Hepatocyte (in vitro differentiated cells): Measurements from ENCODE around the gene CLASRP. TPM values are rescaled to one million over a fixed set of nuclear protein-coding genes. Genes with fewer than 3 reads are reported as not detected.

Experiments
- DNase-seq: peaks from one replicate; pipeline ENCODE4 v3.0.0-alpha.2; 2016; ENCODE audit warnings: low spot score
- H2AFZ ChIP-seq: fragments of 200-600 bp; sonication (generic); 2 replicates; pipeline ENCODE4 v1.6.0; 2016; ENCODE audit warnings: antibody characterized with exemption, mild to moderate bottlenecking
- H3K27ac ChIP-seq: fragments of 200-600 bp; sonication (generic); 2 replicates; pipeline ENCODE4 v1.5.1; 2016; ENCODE audit warnings: mild to moderate bottlenecking
- H3K27me3 ChIP-seq: fragments of 200-600 bp; sonication (generic); 2 replicates; pipeline ENCODE4 v1.6.1; 2016
- H3K36me3 ChIP-seq: fragments of 200-600 bp; sonication (generic); replicated peaks from 2 replicates; pipeline ENCODE4 v1.5.1; 2016; ENCODE audit warnings: low read depth; ENCODE audit not compliant: insufficient read depth
- H3K4me1 ChIP-seq: fragments of 200-600 bp; sonication (generic); 2 replicates; pipeline ENCODE4 v1.5.1; 2016; ENCODE audit warnings: mild to moderate bottlenecking, moderate library complexity; ENCODE audit not compliant: insufficient read depth
- H3K4me2 ChIP-seq: fragments of 200-600 bp; sonication (generic); 2 replicates; pipeline ENCODE4 v1.6.0; 2016
- H3K4me3 ChIP-seq: fragments of 200-600 bp; sonication (generic); 2 replicates; pipeline ENCODE4 v1.5.1; 2016; ENCODE audit warnings: mild to moderate bottlenecking
- H3K79me2 ChIP-seq: fragments of 200-600 bp; sonication (generic); 2 replicates; pipeline ENCODE4 v1.6.0; 2017; ENCODE audit warnings: mild to moderate bottlenecking
- H3K9me2 ChIP-seq: fragments of 200-600 bp; sonication (generic); replicated peaks from 2 replicates; pipeline ENCODE4 v1.6.0; 2017; ENCODE audit warnings: mild to moderate bottlenecking; ENCODE audit not compliant: insufficient read depth
- H3K9me3 ChIP-seq: fragments of 200-600 bp; sonication (generic); 2 replicates; pipeline ENCODE4 v1.5.1; 2016; ENCODE audit warnings: low read depth, mild to moderate bottlenecking
- H4K20me1 ChIP-seq: fragments of 200-600 bp; sonication (generic); 2 replicates; pipeline ENCODE4 v1.6.0; 2016; ENCODE audit warnings: mild to moderate bottlenecking; ENCODE audit not compliant: insufficient read depth, poor library complexity, severe bottlenecking
- EZH2 ChIP-seq: fragments of 200-600 bp; sonication (generic); IDR thresholded peaks from 2 replicates; pipeline ENCODE4 v1.6.1; 2016; ENCODE audit warnings: antibody characterized with exemption, mild to moderate bottlenecking, borderline replicate concordance
- EZH2phosphoT487 ChIP-seq: fragments of 200-600 bp; sonication (generic); IDR thresholded peaks from one replicate; pipeline ENCODE4 v1.6.1; 2018; ENCODE audit warnings: antibody characterized with exemption, mild to moderate bottlenecking, low read depth, moderate library complexity; ENCODE audit not compliant: unreplicated experiment, severe bottlenecking
- WGBS: methylation state at CpG from one replicate; pipeline ENCODE4 v1.1.6; 2016; ENCODE audit warnings: low lambda C conversion rate; ENCODE audit errors: missing lambda C conversion rate; 5-methylcytosine and 5-hydroxymethylcytosine counted together
- polyA plus RNA-seq: library from polyadenylated mRNA; unstranded; fragments of >200 nt; fragmentation: Nextera tagmentation; extraction: Ambion mirVana; gene quantifications from 2 replicates; pipeline ENCODE4 v1.2.1, GENCODE V29; 2016
- total RNA-seq: library from RNA; depleted of rRNA; stranded (reverse); fragments of >200 nt; gene quantifications from 2 replicates; pipeline ENCODE4 v1.2.3, GENCODE V29; 2014
- TF ChIP-seq, protein P1 (sequence below): fragments of 200-600 bp; sonication (generic); IDR thresholded peaks from 2 replicates; pipeline ENCODE4 v1.5.1; 2016; ENCODE audit warnings: antibody characterized with exemption, mild to moderate bottlenecking; ENCODE audit not compliant: poor library complexity

Gene CLASRP
- total and polyA plus RNA-seq, 2 experiments from 2014 or later: 45.8 to 56.2 TPM

DNA sequence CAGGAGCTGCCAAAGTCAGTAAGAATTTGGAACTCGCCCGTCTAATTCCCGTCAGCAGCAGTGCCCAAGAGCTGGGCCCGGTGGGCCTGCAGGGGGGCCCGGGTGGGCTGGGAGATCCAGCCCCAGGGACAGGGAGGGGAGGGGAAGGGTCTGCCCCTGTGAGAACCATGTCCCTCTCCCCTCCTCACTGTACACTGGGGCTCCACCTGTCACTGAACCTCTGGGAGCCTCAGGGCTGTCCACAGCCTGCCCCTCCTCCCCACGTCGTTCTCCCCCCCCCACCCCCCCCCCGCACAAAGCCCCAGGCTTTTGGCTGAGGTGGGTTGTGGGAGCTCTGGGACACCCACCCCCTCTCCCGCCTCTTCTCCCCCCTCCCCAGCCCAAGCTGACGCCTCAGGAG is 29.2 kb downstream of the CLASRP start:
- no peak overlapping the region for H3K27ac ChIP-seq
- no peaks in the 10 kb centered on the region for H3K79me2 ChIP-seq
- H2AFZ ChIP-seq: no peak overlapping the region
- no peak overlapping the region for H3K4me2 ChIP-seq
- TF ChIP-seq EZH2phosphoT487: no peak
- TF ChIP-seq, protein P1, sequence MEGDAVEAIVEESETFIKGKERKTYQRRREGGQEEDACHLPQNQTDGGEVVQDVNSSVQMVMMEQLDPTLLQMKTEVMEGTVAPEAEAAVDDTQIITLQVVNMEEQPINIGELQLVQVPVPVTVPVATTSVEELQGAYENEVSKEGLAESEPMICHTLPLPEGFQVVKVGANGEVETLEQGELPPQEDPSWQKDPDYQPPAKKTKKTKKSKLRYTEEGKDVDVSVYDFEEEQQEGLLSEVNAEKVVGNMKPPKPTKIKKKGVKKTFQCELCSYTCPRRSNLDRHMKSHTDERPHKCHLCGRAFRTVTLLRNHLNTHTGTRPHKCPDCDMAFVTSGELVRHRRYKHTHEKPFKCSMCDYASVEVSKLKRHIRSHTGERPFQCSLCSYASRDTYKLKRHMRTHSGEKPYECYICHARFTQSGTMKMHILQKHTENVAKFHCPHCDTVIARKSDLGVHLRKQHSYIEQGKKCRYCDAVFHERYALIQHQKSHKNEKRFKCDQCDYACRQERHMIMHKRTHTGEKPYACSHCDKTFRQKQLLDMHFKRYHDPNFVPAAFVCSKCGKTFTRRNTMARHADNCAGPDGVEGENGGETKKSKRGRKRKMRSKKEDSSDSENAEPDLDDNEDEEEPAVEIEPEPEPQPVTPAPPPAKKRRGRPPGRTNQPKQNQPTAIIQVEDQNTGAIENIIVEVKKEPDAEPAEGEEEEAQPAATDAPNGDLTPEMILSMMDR: no peak
- no peak for TF ChIP-seq EZH2
- no peaks in the 10 kb centered on the region for H3K27me3 ChIP-seq
- H3K4me1 ChIP-seq: no peaks in the 10 kb centered on the region
- no peaks in the 10 kb centered on the region for H3K9me2 ChIP-seq
- no peaks in the 10 kb centered on the region for H3K36me3 ChIP-seq
- 98% methylated on average over 7 of the region's 10 CpGs for WGBS
- H3K9me3 ChIP-seq: no peaks in the 10 kb centered on the region
- no peaks in the 10 kb centered on the region for H4K20me1 ChIP-seq
- DNase-seq: no peak
- no peak overlapping the region for H3K4me3 ChIP-seq

DNA sequence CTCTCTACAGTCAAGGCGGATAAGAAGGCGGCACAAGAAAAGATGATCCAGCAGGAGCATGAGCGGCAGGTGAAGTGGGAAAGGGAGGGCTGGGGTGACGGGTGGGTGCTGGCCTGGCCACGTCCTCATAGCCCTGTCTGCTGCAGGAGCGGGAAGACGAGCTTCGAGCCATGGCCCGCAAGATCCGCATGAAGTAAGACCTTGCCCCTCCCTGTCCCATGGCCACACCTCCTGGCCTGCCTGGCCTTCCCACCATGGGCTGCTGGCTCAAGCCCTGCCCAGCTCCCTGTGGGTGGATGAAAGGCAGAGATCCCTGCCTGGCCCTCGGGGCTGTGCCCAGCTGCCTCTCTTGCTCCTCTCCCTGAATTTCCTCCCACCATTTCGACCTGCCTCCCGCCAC is 30.2 kb downstream of the CLASRP start:
- H4K20me1 ChIP-seq: no peaks in the 10 kb centered on the region
- no peak overlapping the region for H2AFZ ChIP-seq
- H3K27ac ChIP-seq: no peak overlapping the region
- no peaks in the 10 kb centered on the region for H3K9me2 ChIP-seq
- no peak overlapping the region for H3K4me3 ChIP-seq
- H3K4me2 ChIP-seq: no peak overlapping the region
- no peaks in the 10 kb centered on the region for H3K27me3 ChIP-seq
- H3K79me2 ChIP-seq: no peaks in the 10 kb centered on the region
- H3K9me3 ChIP-seq: no peaks in the 10 kb centered on the region
- peak; percentile 39 for DNase-seq
- no peaks in the 10 kb centered on the region for H3K36me3 ChIP-seq
- H3K4me1 ChIP-seq: no peaks in the 10 kb centered on the region
- 89% methylated on average over 13 of the region's 13 CpGs for WGBS
- TF ChIP-seq, protein P1: no peak

DNA sequence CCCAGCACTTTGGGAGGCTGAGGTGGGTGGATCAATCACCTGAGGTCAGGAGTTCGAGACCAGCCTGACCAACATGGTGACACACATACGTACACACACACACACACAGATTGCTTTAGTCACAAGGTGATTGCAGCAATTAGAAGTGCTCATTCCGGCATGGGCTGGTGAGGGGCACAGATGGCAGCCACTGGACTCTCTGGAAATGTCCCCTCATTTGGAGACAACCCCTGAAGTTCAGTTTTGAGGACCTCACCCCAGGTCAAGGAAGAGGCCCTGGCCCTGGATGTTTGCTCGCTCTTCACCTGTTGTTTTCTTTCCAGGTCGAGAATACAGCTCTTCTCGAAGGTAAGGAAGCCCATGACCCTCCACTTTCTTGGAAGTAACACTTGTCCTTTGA is 31.4 kb downstream of the CLASRP start:
- H4K20me1 ChIP-seq: no peaks in the 10 kb centered on the region
- TF ChIP-seq EZH2 (no peak), EZH2phosphoT487 (no peak)
- TF ChIP-seq, protein P1: no peak
- no peak for DNase-seq
- no peaks in the 10 kb centered on the region for H3K27me3 ChIP-seq
- WGBS: 91% methylated on average over 6 of the region's 6 CpGs
- no peaks in the 10 kb centered on the region for H3K79me2 ChIP-seq
- no peaks in the 10 kb centered on the region for H3K9me3 ChIP-seq
- H3K36me3 ChIP-seq: no peaks in the 10 kb centered on the region
- H3K4me1 ChIP-seq: no peaks in the 10 kb centered on the region
- no peak overlapping the region for H2AFZ ChIP-seq
- H3K27ac ChIP-seq: no peak overlapping the region
- H3K4me2 ChIP-seq: no peak overlapping the region
- H3K4me3 ChIP-seq: no peak overlapping the region
- no peaks in the 10 kb centered on the region for H3K9me2 ChIP-seq
